Lung (tissue), 12 donors: ENCODE data around the gene PIK3AP1. TPM values are rescaled to one million over a fixed set of nuclear protein-coding genes. Genes with fewer than 3 reads are reported as not detected.

Experiments used
- ATAC-seq: fragments of 200-7000 bp; cut with Tn5 transposase; one replicate; pipeline ENCODE4 v1.9.1; 2020; ENCODE audit warnings: moderate number of reproducible peaks; ENCODE audit not compliant: insufficient read depth, low FRiP score
- DNase-seq, 3 donors: peaks; one replicate each; pipeline ENCODE4 v3.0.0-alpha.2; 2013 to 2017
- H3K27ac ChIP-seq, 2 donors: one replicate each; pipeline ENCODE4 v1.5.1; 2013; ENCODE audit warnings: mild to moderate bottlenecking in 2 of 2, moderate library complexity in 2 of 2, control low read depth in 1 of 2, inconsistent platforms in 1 of 2, low read depth in 1 of 2, low read length in 1 of 2
- H3K27me3 ChIP-seq, 3 donors: one replicate each; pipeline ENCODE4 v1.5.1; 2013; ENCODE audit warnings: low read length in 2 of 3; ENCODE audit not compliant: control insufficient read depth in 3 of 3, insufficient read depth in 3 of 3
- H3K36me3 ChIP-seq, 4 donors: one replicate each; pipeline ENCODE4 v1.5.1; 2013; ENCODE audit warnings: low read length in 4 of 4, mild to moderate bottlenecking in 1 of 4, moderate library complexity in 1 of 4; ENCODE audit not compliant: control insufficient read depth in 4 of 4, insufficient read depth in 4 of 4
- H3K4me1 ChIP-seq, 5 donors: one replicate each; pipeline ENCODE4 v1.5.1; 2013; ENCODE audit warnings: low read length in 5 of 5, mild to moderate bottlenecking in 2 of 5, moderate library complexity in 1 of 5; ENCODE audit not compliant: control insufficient read depth in 5 of 5, insufficient read depth in 5 of 5
- H3K4me3 ChIP-seq: one replicate; pipeline ENCODE4 v1.5.1; 2013; ENCODE audit warnings: mild to moderate bottlenecking, control low read depth, moderate library complexity
- H3K9ac ChIP-seq, 2 donors: one replicate each; pipeline ENCODE4 v1.5.1; 2013; ENCODE audit warnings: low read length in 2 of 2, control low read depth in 1 of 2; ENCODE audit not compliant: insufficient read depth in 1 of 2
- H3K9me3 ChIP-seq, 4 donors: one replicate each; pipeline ENCODE4 v1.5.1; 2013; ENCODE audit warnings: low read length in 3 of 4, mild to moderate bottlenecking in 1 of 4, moderate library complexity in 1 of 4; ENCODE audit not compliant: control insufficient read depth in 4 of 4, insufficient read depth in 3 of 4
- CTCF ChIP-seq: IDR thresholded peaks from 2 replicates; pipeline ENCODE4 v1.5.1; 2012; ENCODE audit warnings: mild to moderate bottlenecking; ENCODE audit errors: control extremely low read depth, extremely low read depth
- WGBS, 2 donors: extraction: QIAGEN DNeasy Blood & Tissue Kit; methylation state at CpG; one replicate each; pipeline ENCODE4 v1.1.7; 2013; 5-methylcytosine and 5-hydroxymethylcytosine counted together
- polyA plus RNA-seq, 2 donors: library from polyadenylated mRNA; stranded (reverse); fragments of 200-250 nt; gene quantifications; one replicate each; pipeline ENCODE4 v1.2.1, GENCODE V29; 2013
- total RNA-seq, 2 donors: library from RNA; depleted of rRNA in 1 of 2; stranded (reverse); fragments of >200 nt in 1 of 2; gene quantifications; one replicate each; pipeline ENCODE4 v1.2.1, GENCODE V29; 2014 to 2021
- donor health status: control.
- donor health status: control.
- donor health status: Bipolar disorder and iron deficiency.
- donor health status: healthy.
- donor health status: DM: yes; HTN: yes; CAD: no.

Gene PIK3AP1
- total and polyA plus RNA-seq, 4 donors, result 7.3 to 120 (median 30.4) TPM

GRCh38 chr10:96595741-96596140 lies 124.6 kb downstream of the PIK3AP1 start:
- Histone ChIP-seq H3K27me3 (no peaks in the 10 kb centered on the region), H3K36me3 (no peaks in the 10 kb centered on the region), H3K4me3 (no peak overlapping the region), H3K9ac (no peak overlapping the region), H3K4me1 (no peaks in the 10 kb centered on the region), H3K9me3 (peaks cover 0 to 2% (median 1%) of the 10 kb centered on the region in 4 donors), H3K27ac (no peak overlapping the region)
- DNase-seq (no peak), ATAC-seq (no peak)
- WGBS, 2 donors, result 94 to 97% methylated on average over 4 of the region's 4 CpGs
- TF ChIP-seq CTCF, result no peak

- no peak for TF ChIP-seq CTCF
- no peaks in the 10 kb centered on the region for H3K27me3 ChIP-seq
- no peak overlapping the region for H3K4me3 ChIP-seq
- 31 to 63% methylated on average over 1 of the region's 1 CpG for WGBS, 2 donors
- H3K9ac ChIP-seq, result no peak overlapping the region
- H3K9me3 ChIP-seq, result no peaks in the 10 kb centered on the region
- no peak for DNase-seq
- peaks cover 0 to 8% (median 6%) of the 10 kb centered on the region in 5 donors for H3K4me1 ChIP-seq
- no peak for ATAC-seq
- H3K27ac ChIP-seq, result no peak overlapping the region
- H3K36me3 ChIP-seq, result no peaks in the 10 kb centered on the region
These were observed 128.4 kb downstream of the PIK3AP1 start for GRCh38 chr10:96591946-96592345.

GRCh38 chr10:96588616-96589419 lies 131.5 kb downstream of the PIK3AP1 start:
- ATAC-seq (no peak), DNase-seq (no peak)
- no peak overlapping the region for H3K4me3 ChIP-seq
- 61 to 67% methylated on average over 5 of the region's 5 CpGs for WGBS, 2 donors
- no peak for TF ChIP-seq CTCF
- peaks cover 3 to 23% (median 9%) of the 10 kb centered on the region in 5 donors for H3K4me1 ChIP-seq
- H3K9me3 ChIP-seq, result no peaks in the 10 kb centered on the region
- H3K36me3 ChIP-seq, result peaks cover 0 to 4% (median 0%) of the 10 kb centered on the region in 4 donors
- H3K9ac ChIP-seq, result no peak overlapping the region
- no peak overlapping the region for H3K27ac ChIP-seq
- no peaks in the 10 kb centered on the region for H3K27me3 ChIP-seq
